ENCODE results near the gene SPTSSA.
"Not testable (repeated sequence)": the region's sequence is repeated elsewhere in the genome, so short reads cannot be mapped to it uniquely, and the experiment has no call there.

The SPTSSA gene, protein sequence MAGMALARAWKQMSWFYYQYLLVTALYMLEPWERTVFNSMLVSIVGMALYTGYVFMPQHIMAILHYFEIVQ

DNA sequence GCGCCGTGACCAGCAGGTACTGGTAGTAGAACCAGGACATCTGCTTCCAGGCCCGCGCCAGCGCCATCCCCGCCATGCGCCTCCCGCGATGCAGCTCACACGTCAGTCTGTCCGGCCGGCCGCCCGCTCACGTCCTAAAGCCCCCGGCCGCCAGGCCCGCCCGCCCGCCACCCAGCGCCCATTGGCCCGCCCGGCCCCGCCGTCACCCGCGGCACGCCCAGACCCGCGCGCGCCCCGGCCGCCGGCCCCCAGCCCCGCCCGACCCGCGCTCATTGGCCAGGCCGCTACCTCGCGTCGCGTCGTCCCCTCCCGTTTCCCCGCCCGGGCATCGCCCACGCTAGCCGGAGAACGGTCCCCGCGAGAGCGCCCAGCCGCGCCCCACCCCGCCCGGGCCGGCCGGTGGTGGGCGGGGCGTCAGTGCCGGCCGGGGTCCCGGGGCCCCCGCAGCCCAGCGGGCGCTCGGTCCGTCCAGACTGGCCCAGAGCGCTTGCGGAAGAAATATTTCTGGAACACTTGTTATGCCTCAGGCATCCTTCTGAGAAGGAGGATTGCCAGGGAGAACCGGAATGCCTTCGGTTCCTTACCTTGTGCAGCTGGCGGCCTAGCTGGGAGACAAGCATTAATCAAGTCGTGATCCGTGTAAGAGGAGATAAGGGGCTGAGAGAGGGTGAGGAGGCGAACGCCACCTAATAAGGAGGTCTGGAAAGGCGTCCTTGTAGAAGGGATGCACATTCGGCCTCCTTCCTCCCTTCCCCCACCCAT is at the start of gene SPTSSA:
SPTSSA (minus strand) TSS at position 109 of the 762 bp plus-strand sequence; CDS start at position 76, 33 bp downstream.
- Histone ChIP-seq H3K9me3 (ENCODE audit: control insufficient read depth, insufficient read depth, low read length) (no peaks in the 10 kb centered on the region), H3K9ac (ENCODE audit: low read depth, low read length) (peak within 1 kb of the TSS; percentile 88), H3K27me3 (ENCODE audit: control insufficient read depth, insufficient read depth, low read length) (no peaks in the 10 kb centered on the region), H3K4me1 (ENCODE audit: control insufficient read depth, insufficient read depth, low read length) (peaks cover 10% of the 10 kb centered on the region), H3K36me3 (ENCODE audit: control insufficient read depth, insufficient read depth, low read length) (no peaks in the 10 kb centered on the region), H3K4me3 (ENCODE audit: low read depth, low read length) (peak within 1 kb of the TSS; percentile 92)

DNA sequence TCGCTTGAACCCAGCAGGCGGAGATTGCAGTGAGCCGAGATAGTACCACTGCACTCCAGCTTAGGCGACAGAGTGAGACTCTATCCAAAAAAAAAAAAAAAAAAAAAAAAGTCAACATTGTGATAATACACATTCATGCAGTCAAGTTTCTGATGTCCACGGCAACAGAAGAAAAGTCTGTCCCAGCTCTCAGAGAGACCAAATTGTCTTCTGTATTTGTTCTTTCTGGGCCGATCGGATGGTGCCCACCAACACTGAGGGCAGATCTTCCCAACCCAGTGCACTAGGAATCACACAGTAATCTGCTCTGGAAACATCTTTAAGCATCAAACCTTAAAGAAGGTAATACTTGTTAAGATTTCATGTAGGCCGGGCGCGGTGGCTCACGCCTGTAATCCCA is 45.8 kb upstream of the SPTSSA start:
- Histone ChIP-seq H3K27me3 (ENCODE audit: control insufficient read depth, insufficient read depth, low read length) (no peaks in the 10 kb centered on the region), H3K9me3 (ENCODE audit: control insufficient read depth, insufficient read depth, low read length) (no peaks in the 10 kb centered on the region), H3K9ac (ENCODE audit: low read depth, low read length) (no peak overlapping the region), H3K4me3 (ENCODE audit: low read depth, low read length) (no peak overlapping the region), H3K36me3 (ENCODE audit: control insufficient read depth, insufficient read depth, low read length) (no peaks in the 10 kb centered on the region), H3K4me1 (ENCODE audit: control insufficient read depth, insufficient read depth, low read length) (no peaks in the 10 kb centered on the region)

DNA sequence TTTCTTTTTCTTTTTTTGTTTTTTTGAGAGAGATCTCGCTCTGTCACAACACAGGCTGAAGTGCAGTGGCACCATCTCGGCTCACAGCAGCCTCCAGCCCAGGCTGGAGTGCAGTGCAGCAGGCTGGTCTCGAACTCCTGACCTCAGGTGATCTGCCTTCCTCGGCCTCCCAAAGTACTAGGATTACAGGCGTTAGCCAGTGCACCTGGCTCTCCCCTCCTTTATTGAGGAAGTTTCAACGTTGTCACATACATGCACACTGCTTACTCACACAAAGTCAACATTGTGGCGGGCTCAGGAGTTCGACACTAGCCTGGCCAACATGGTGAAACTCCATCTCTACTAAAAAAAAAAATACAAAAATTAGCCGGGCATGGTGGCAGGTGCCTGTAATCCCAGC is 45.4 kb upstream of the SPTSSA start:
- Histone ChIP-seq H3K4me1 (ENCODE audit: control insufficient read depth, insufficient read depth, low read length) (peaks cover 3% of the 10 kb centered on the region), H3K27me3 (ENCODE audit: control insufficient read depth, insufficient read depth, low read length) (no peaks in the 10 kb centered on the region), H3K9ac (ENCODE audit: low read depth, low read length) (no peak overlapping the region), H3K4me3 (ENCODE audit: low read depth, low read length) (no peak overlapping the region), H3K36me3 (ENCODE audit: control insufficient read depth, insufficient read depth, low read length) (no peaks in the 10 kb centered on the region), H3K9me3 (ENCODE audit: control insufficient read depth, insufficient read depth, low read length) (no peaks in the 10 kb centered on the region)

DNA sequence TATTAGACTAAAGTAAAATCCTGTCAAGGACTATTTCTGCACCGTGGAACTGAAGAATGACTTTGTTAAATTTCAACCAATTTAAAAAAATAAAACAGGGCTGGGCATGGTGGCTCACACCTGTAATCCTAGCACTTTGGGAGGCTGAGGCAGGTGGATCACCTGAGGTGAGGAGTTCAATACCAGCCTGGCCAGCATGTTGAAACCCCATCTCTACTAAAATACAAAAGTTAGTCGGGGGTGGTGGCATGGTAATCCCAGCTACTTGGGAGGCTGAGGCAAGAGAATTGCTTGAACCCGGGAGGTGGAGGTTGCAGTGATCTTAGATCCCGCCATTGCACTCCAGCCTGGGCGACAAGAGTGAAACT is 43.1 kb upstream of the SPTSSA start:
- H3K9ac ChIP-seq (ENCODE audit: low read depth, low read length); H3K4me3 ChIP-seq (ENCODE audit: low read depth, low read length); H3K9me3 ChIP-seq (ENCODE audit: control insufficient read depth, insufficient read depth, low read length); H3K4me1 ChIP-seq (ENCODE audit: control insufficient read depth, insufficient read depth, low read length); H3K27me3 ChIP-seq (ENCODE audit: control insufficient read depth, insufficient read depth, low read length); H3K36me3 ChIP-seq (ENCODE audit: control insufficient read depth, insufficient read depth, low read length): not testable (repeated sequence)

DNA sequence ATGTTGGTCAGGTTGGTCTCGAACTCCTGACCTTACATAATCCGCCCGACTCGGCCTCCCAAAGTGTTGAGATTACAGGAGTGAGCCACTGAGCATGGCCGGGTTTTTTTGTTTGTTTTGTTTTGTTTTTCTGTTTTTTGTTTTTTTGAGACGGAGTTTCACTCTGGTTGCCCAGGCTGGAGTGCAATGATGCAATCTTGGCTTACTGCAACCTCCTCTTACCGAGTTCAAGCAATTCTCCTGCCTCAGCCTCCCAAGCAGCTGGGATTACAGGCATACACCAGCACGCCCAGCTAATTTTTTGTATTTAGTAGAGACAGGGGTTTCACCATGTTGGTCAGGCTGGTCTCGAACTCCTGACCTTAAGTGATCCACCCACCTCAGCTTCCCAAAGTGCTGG is 42.0 kb upstream of the SPTSSA start:
- not testable (repeated sequence) for H3K36me3 ChIP-seq (ENCODE audit: control insufficient read depth, insufficient read depth, low read length); H3K4me1 ChIP-seq (ENCODE audit: control insufficient read depth, insufficient read depth, low read length); H3K27me3 ChIP-seq (ENCODE audit: control insufficient read depth, insufficient read depth, low read length); H3K9me3 ChIP-seq (ENCODE audit: control insufficient read depth, insufficient read depth, low read length); H3K9ac ChIP-seq (ENCODE audit: low read depth, low read length); H3K4me3 ChIP-seq (ENCODE audit: low read depth, low read length)

DNA sequence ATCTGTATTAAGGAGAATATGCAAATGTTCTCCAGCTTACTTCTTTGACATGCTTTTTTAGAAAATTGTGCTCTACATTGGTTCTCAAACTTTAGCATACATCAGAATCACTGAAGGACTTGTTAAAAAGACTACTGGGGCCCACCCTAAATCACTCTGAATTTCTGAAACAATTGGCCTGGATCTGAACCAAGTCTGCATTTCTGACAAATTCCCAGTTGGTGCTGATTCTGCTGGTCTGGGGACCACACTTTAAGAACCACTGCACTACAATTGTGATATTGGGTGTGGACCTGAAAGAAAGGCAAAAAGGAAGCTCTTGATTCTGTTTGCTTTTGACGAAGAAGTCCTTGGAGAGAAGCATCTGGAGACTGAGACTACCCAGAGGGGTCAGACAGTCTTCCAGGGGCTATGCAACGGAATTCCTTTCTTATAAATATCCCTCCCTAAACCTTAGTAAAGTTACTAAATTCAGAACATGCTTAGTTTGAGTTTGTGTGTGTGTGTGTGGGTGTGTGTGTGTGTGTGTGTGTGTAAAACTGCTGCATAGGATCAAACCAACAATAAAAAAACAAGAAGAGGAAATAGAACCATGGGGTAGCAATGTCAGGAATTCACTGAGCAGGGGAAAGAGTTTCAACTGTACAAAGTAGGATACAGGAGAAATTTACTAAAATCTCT is 40.6 kb upstream of the SPTSSA start:
- Histone ChIP-seq H3K4me1 (ENCODE audit: control insufficient read depth, insufficient read depth, low read length) (peaks cover 7% of the 10 kb centered on the region), H3K36me3 (ENCODE audit: control insufficient read depth, insufficient read depth, low read length) (no peaks in the 10 kb centered on the region), H3K9me3 (ENCODE audit: control insufficient read depth, insufficient read depth, low read length) (no peaks in the 10 kb centered on the region), H3K4me3 (ENCODE audit: low read depth, low read length) (no peak overlapping the region), H3K9ac (ENCODE audit: low read depth, low read length) (no peak overlapping the region), H3K27me3 (ENCODE audit: control insufficient read depth, insufficient read depth, low read length) (no peaks in the 10 kb centered on the region)

DNA sequence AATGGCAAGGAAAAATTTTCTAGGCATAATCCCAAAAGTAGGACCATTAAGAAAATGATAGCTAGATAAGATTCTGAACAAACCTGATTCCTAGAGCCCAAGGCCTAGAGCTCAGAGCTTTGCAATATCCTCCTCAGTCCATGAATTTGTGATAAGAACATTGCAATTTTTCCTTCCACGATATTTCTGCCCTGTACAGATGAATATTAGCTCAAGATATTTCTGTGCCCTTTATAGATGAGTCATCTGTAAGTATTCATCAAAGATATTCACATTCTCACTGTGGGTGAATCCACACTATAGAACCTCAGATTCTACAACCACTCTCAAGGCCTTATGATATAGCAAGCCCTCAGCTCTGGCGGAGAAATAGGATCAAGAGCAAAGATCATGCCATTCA is 40.0 kb upstream of the SPTSSA start:
- Histone ChIP-seq H3K4me1 (ENCODE audit: control insufficient read depth, insufficient read depth, low read length) (peaks cover 14% of the 10 kb centered on the region), H3K9me3 (ENCODE audit: control insufficient read depth, insufficient read depth, low read length) (no peaks in the 10 kb centered on the region), H3K36me3 (ENCODE audit: control insufficient read depth, insufficient read depth, low read length) (no peaks in the 10 kb centered on the region), H3K9ac (ENCODE audit: low read depth, low read length) (no peak overlapping the region), H3K4me3 (ENCODE audit: low read depth, low read length) (no peak overlapping the region), H3K27me3 (ENCODE audit: control insufficient read depth, insufficient read depth, low read length) (no peaks in the 10 kb centered on the region)

DNA sequence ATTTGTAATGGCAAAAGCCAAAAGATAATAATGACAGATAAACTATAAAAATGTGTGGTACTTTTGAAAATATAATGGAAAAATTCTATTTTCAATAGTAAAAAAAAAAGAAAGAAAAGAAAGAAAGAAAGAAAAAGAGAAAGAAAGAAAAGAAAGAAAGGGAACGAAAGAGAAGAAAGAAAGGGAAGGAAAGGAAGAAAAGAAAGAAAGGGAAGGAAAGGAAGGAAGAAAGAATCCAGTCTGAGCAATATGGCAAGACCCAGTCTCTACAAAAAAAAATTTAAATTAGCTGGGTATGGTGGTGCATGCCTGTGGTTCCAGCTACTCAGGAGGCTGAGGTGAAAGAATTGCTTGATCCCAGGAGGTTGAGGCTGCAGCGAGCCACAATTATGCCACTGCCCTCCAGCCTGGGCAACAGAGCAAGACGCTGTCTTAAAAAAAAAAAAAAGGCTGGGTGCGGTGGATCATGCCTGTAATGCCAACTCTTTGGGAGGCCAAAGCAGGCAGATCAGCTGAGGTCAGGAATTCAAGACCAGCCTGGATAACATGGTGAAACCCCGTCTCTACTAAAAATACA is 39.1 kb upstream of the SPTSSA start:
- Histone ChIP-seq H3K27me3 (ENCODE audit: control insufficient read depth, insufficient read depth, low read length) (no peaks in the 10 kb centered on the region), H3K36me3 (ENCODE audit: control insufficient read depth, insufficient read depth, low read length) (no peaks in the 10 kb centered on the region), H3K9me3 (ENCODE audit: control insufficient read depth, insufficient read depth, low read length) (no peaks in the 10 kb centered on the region), H3K4me1 (ENCODE audit: control insufficient read depth, insufficient read depth, low read length) (peaks cover 17% of the 10 kb centered on the region), H3K9ac (ENCODE audit: low read depth, low read length) (no peak overlapping the region), H3K4me3 (ENCODE audit: low read depth, low read length) (no peak overlapping the region)

DNA sequence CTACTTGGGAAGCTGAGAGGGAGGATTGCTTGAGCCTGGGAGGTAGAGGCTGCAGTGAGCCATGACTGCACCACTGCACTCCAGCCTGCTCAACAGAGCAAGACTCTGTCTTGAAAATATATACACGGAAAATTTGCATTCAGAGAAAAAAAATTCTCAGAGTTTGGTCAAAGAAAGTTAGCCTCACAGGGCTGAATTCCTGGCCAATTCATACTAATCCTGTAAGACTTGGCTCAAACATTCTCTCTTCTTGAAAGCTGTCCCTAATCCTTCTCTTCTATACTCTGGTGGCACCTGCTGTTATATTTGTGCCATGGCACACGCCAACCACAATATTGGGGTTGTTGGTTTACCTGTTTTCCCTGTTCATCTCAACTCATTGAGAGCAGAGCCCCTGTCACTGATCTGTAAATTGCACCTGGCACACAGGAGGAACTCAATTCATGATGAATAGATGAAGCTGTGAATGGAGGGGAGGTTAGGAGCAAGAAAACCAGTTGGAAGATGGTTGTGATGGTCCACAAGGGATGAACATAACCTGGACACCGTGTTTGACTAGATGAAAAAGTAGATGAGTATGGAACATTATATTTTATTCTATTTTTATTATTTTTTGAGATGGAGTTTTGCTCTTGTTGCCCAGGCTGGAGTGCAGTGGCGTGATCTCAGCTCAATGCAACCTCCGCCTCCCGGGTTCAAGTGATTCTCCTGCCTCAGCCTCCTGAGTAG is 36.8 kb upstream of the SPTSSA start:
- Histone ChIP-seq H3K36me3 (ENCODE audit: control insufficient read depth, insufficient read depth, low read length) (no peaks in the 10 kb centered on the region), H3K27me3 (ENCODE audit: control insufficient read depth, insufficient read depth, low read length) (no peaks in the 10 kb centered on the region), H3K4me1 (ENCODE audit: control insufficient read depth, insufficient read depth, low read length) (peaks cover 17% of the 10 kb centered on the region), H3K9me3 (ENCODE audit: control insufficient read depth, insufficient read depth, low read length) (no peaks in the 10 kb centered on the region), H3K4me3 (ENCODE audit: low read depth, low read length) (no peak overlapping the region), H3K9ac (ENCODE audit: low read depth, low read length) (no peak overlapping the region)

DNA sequence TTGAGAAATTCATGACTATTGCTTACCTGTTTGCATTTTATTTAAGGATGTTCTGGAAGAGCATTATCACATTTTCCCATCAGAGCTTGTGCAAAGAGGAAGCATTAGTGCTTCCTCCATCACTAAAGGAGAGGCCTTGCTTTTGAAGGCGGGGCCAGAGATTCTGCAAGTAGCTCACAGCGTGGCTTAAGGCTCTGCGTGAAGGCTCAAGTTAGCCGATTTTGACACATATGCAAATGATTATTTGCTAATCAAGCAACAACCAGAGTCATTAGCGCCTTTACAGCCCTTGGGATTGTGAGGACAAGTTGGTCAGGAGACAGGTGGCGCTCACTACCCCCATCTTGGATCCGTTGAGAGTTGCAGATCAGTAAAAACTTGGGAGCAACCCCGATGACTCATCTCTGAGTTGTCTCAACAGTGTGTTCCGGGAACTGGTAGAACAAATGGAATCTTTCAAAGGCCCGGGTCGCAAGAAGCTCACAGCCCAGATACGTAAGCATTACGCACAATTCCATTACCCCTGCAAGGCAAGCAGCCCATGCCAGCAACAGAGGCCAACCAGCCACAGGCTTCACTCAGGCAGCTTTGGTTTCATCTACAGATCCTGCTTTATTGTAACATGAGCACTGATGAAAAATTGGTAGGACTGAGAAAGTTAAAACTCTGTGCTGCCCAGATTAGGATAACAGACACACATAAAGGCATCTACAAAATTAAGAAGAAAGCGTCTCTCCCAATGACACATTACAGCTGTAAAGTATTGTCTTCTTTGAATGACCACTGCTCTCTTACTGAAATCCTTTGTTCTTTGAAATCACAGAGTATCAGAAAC is 34.9 kb upstream of the SPTSSA start:
- H3K36me3 ChIP-seq (ENCODE audit: control insufficient read depth, insufficient read depth, low read length): no peaks in the 10 kb centered on the region
- H3K27me3 ChIP-seq (ENCODE audit: control insufficient read depth, insufficient read depth, low read length): no peaks in the 10 kb centered on the region
- no peaks in the 10 kb centered on the region for H3K9me3 ChIP-seq (ENCODE audit: control insufficient read depth, insufficient read depth, low read length)
- no peak overlapping the region for H3K4me3 ChIP-seq (ENCODE audit: low read depth, low read length)
- H3K4me1 ChIP-seq (ENCODE audit: control insufficient read depth, insufficient read depth, low read length): peaks cover 10% of the 10 kb centered on the region
- no peak overlapping the region for H3K9ac ChIP-seq (ENCODE audit: low read depth, low read length)
